Endothelial cell of umbilical vein (primary cell): ENCODE measurements around the gene CLDN11. TPM values are rescaled to one million over a fixed set of nuclear protein-coding genes. Genes with fewer than 3 reads are reported as not detected.

Source experiments
- BruUV-seq: library from RNA; stranded (reverse); fragments of 400-500 nt; replicated peaks from 2 replicates; lab custom pipeline; 2021; lab: Mats Ljungman, UMichigan
- CTCF ChIA-PET: fragments of 300-600, 350-600 bp; sonication (Branson Sonifier 250); formaldehyde crosslinking; loops from one replicate; lab custom pipeline; 2021; ENCODE audit warnings: antibody characterized with exemption, inconsistent platforms; lab: Charles Lee
- POLR2A ChIA-PET: fragments of 300-600, 350-600 bp; sonication (Branson Sonifier 250); formaldehyde crosslinking; loops from one replicate; lab custom pipeline; 2021; ENCODE audit warnings: antibody characterized with exemption, inconsistent platforms; lab: Charles Lee
- DNase-seq: peaks from one replicate; pipeline ENCODE4 v3.0.0-alpha.2; 2011; ENCODE audit warnings: low read depth, low spot score
- FAIRE-seq: peaks from 2 replicates; lab custom pipeline; 2011; peaks lifted over from hg19 to GRCh38; lab: Jason Lieb, UNC
- H2AFZ ChIP-seq: 2 replicates; pipeline ENCODE4 v1.6.0; 2012; ENCODE audit warnings: low read depth, low read length, control low read depth, inconsistent platforms
- H3K27ac ChIP-seq: 2 replicates; pipeline ENCODE4 v1.5.1; 2011; ENCODE audit warnings: low read depth, mild to moderate bottlenecking, control low read depth, low read length, moderate library complexity; ENCODE audit not compliant: insufficient read depth
- H3K27me3 ChIP-seq, 2 experiments: 2 replicates each; pipeline versions ENCODE4 v1.6.0 to v1.6.1; 2011; ENCODE audit warnings: low read length in 2 of 2, mixed read lengths in 1 of 2; ENCODE audit not compliant: control insufficient read depth in 2 of 2, insufficient read depth in 2 of 2
- H3K36me3 ChIP-seq, 2 experiments: 2 replicates in 1 of 2; 3 replicates in 1 of 2; pipeline ENCODE4 v1.5.1; 2011; ENCODE audit warnings: low read length in 2 of 2, mild to moderate bottlenecking in 1 of 2, moderate library complexity in 1 of 2; ENCODE audit not compliant: control insufficient read depth in 2 of 2, insufficient read depth in 2 of 2; ENCODE audit errors: extremely low read depth in 1 of 2
- H3K4me1 ChIP-seq: 3 replicates; pipeline ENCODE4 v1.5.1; 2011; ENCODE audit warnings: mild to moderate bottlenecking, low read length; ENCODE audit not compliant: control insufficient read depth, insufficient read depth; ENCODE audit errors: extremely low read depth
- H3K4me2 ChIP-seq: 2 replicates; pipeline ENCODE4 v1.6.1; 2011; ENCODE audit warnings: low read length, control low read depth, mixed read lengths; ENCODE audit not compliant: insufficient read depth
- H3K4me3 ChIP-seq, 3 experiments: fragments of 200-600 bp in 1 of 3; sonication (generic), shearing (Covaris generic) in 1 of 3; replicated peaks in 1 of 3; 2 replicates each; pipeline ENCODE4 v1.5.1; 2011 to 2016; ENCODE audit warnings: control low read depth in 3 of 3, low read length in 3 of 3, mild to moderate bottlenecking in 2 of 3, inconsistent platforms in 1 of 3, low read depth in 1 of 3, moderate library complexity in 1 of 3; ENCODE audit not compliant: insufficient read depth in 1 of 3
- H3K79me2 ChIP-seq: 2 replicates; pipeline ENCODE4 v1.6.0; 2012; ENCODE audit warnings: low read length, inconsistent platforms; ENCODE audit not compliant: control insufficient read depth, insufficient read depth
- H3K9ac ChIP-seq: replicated peaks from 2 replicates; pipeline ENCODE3; 2011; ENCODE audit warnings: low read length, control low read depth; ENCODE audit not compliant: insufficient read depth; ENCODE audit errors: extremely low read depth
- H3K9me1 ChIP-seq: replicated peaks from 3 replicates; pipeline ENCODE4 v1.6.0; 2011; ENCODE audit warnings: mild to moderate bottlenecking, low read length; ENCODE audit not compliant: control insufficient read depth, insufficient read depth; ENCODE audit errors: extremely low read depth
- H3K9me3 ChIP-seq: replicated peaks from 2 replicates; pipeline ENCODE4 v1.5.1; 2012; ENCODE audit warnings: low read length, inconsistent platforms; ENCODE audit not compliant: control insufficient read depth, insufficient read depth
- H4K20me1 ChIP-seq: replicated peaks from 2 replicates; pipeline ENCODE3; 2011; ENCODE audit warnings: mild to moderate bottlenecking, low read length; ENCODE audit not compliant: control insufficient read depth, insufficient read depth; ENCODE audit errors: extremely low read depth
- CTCF ChIP-seq, 2 donors: IDR thresholded peaks; 1 replicate in 1 of 2; 2 replicates in 1 of 2; pipeline ENCODE4 v1.5.1; 2011; ENCODE audit warnings: low read length in 2 of 2, mild to moderate bottlenecking in 2 of 2, moderate library complexity in 2 of 2, control low read depth in 1 of 2, inconsistent platforms in 1 of 2, low read depth in 1 of 2; ENCODE audit not compliant: insufficient read depth in 1 of 2; ENCODE audit errors: extremely low read depth in 1 of 2
- EZH2 ChIP-seq: IDR thresholded peaks from 2 replicates; pipeline ENCODE4 v1.6.1; 2012; ENCODE audit warnings: borderline replicate concordance, low read depth, mild to moderate bottlenecking, moderate library complexity, low read length, inconsistent platforms; ENCODE audit not compliant: severe bottlenecking
- FOS ChIP-seq: IDR thresholded peaks from 2 replicates; pipeline ENCODE4 v1.6.1; 2011; ENCODE audit warnings: mild to moderate bottlenecking, low read length, moderate library complexity, borderline replicate concordance; ENCODE audit not compliant: insufficient read depth
- GATA2 ChIP-seq: IDR thresholded peaks from 2 replicates; pipeline ENCODE4 v1.7.0; 2011; ENCODE audit warnings: low read depth, mild to moderate bottlenecking, moderate library complexity, mixed read lengths, low read length; ENCODE audit not compliant: insufficient read length, insufficient read depth
- JUN ChIP-seq: IDR thresholded peaks from 2 replicates; pipeline ENCODE4 v1.6.1; 2011; ENCODE audit warnings: borderline replicate concordance, low read depth; ENCODE audit not compliant: insufficient read length, insufficient read depth
- MYC ChIP-seq: IDR thresholded peaks from one replicate; pipeline ENCODE4 v1.6.1; 2011; ENCODE audit warnings: mild to moderate bottlenecking, low read depth, low read length
- POLR2A ChIP-seq: IDR thresholded peaks from 2 replicates; pipeline ENCODE4 v1.6.1; 2012; ENCODE audit warnings: low read depth, mild to moderate bottlenecking, control low read depth, low read length
- POLR2AphosphoS5 ChIP-seq: IDR thresholded peaks from 2 replicates; pipeline ENCODE4 v1.6.1; 2012; ENCODE audit warnings: low read depth, mild to moderate bottlenecking, control low read depth, low read length, moderate library complexity; ENCODE audit not compliant: insufficient read depth
- dilution Hi-C: fragments of 300-500 bp; cut with MboI; formaldehyde crosslinking; loops from one replicate; pipeline ENCODE4 v1.15.0; 2019; ENCODE audit warnings: low sequenced_read_pairs; ENCODE audit not compliant: extremely low pct_ligation_motif_present
- intact Hi-C: fragments of 100-400 bp; cut with micrococcal nuclease; formaldehyde crosslinking; loops from one replicate; pipeline ENCODE4 v1.10.0; 2022
- polyA plus RNA-seq, 4 experiments: library from polyadenylated mRNA; depleted of rRNA in 3 of 4; stranded (reverse) in 3 of 4; unstranded in 1 of 4; fragments of >200 nt; gene quantifications; 2 replicates each; pipeline versions ENCODE4 v1.2.1 to v1.2.3, GENCODE V29; 2011 to 2012; ENCODE audit warnings: missing spikeins in 1 of 4
- total RNA-seq: library from RNA; stranded (reverse); gene quantifications from 2 replicates; pipeline ENCODE4 v1.2.3, GENCODE V29; 2021
- TF ChIP-seq, protein P1 (sequence below): IDR thresholded peaks from 2 replicates; pipeline ENCODE4 v1.6.1; 2011; ENCODE audit not compliant: insufficient read depth, insufficient read length

The CLDN11 gene
- total and polyA plus RNA-seq, 2 donors (not counting 3 experiments of a cell fraction or from before 2014, with no cell fraction given): 147 to 395 TPM

GRCh38 chr3:170443457-170443856 is 24.8 kb downstream of the CLDN11 start:
- H3K27me3 ChIP-seq: no peaks in the 10 kb centered on the region
- dilution Hi-C loops: loop anchor here (10.0 kb wide), 1 partner anchor 371 kb away; no protein-coding TSS in a partner anchor
- peaks cover 8% of the 10 kb centered on the region for H3K4me1 ChIP-seq
- DNase-seq (no peak), FAIRE-seq (no peak)
- no TSS peak for BruUV-seq
- H3K9me3 ChIP-seq: no peaks in the 10 kb centered on the region
- no peak overlapping the region for H3K27ac ChIP-seq
- H3K9me1 ChIP-seq: no peaks in the 10 kb centered on the region
- no peaks in the 10 kb centered on the region for H3K79me2 ChIP-seq
- H3K4me3 ChIP-seq: no peak overlapping the region
- ChIA-PET CTCF (interaction anchor here (0.8 to 1.9 kb wide), 4 partner anchors 12 to 368 kb away, joined by 3 to 8 read pairs (median 4); no protein-coding TSS in a partner anchor), POLR2A (no interaction called here)
- no peaks in the 10 kb centered on the region for H3K36me3 ChIP-seq
- no peak overlapping the region for H2AFZ ChIP-seq
- no peak overlapping the region for H3K9ac ChIP-seq
- intact Hi-C loops: no loop called here
- TF ChIP-seq FOS: no peak
- TF ChIP-seq, protein P1, sequence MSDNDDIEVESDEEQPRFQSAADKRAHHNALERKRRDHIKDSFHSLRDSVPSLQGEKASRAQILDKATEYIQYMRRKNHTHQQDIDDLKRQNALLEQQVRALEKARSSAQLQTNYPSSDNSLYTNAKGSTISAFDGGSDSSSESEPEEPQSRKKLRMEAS: no peak
- no peak for TF ChIP-seq GATA2
- no peak for TF ChIP-seq JUN
- no peak for TF ChIP-seq POLR2AphosphoS5
- no peak for TF ChIP-seq CTCF (IDR thresholded peaks at IDR 0.05; ENCODE audit: extremely low read depth in 1 of 2, insufficient read depth in 1 of 2, low read depth in 1 of 2, low read length in 2 of 2)
- no peak for TF ChIP-seq EZH2
- TF ChIP-seq POLR2A: no peak
- no peak for TF ChIP-seq MYC
- no peaks in the 10 kb centered on the region for H4K20me1 ChIP-seq
- H3K4me2 ChIP-seq: no peak overlapping the region
